GM19025 (cell line): Measurements from ENCODE around the gene FURIN.

Source experiments
- ATAC-seq: cut with Tn5 transposase; IDR thresholded peaks from one replicate; pipeline ENCODE4 v1.9.1; 2021; ENCODE audit warnings: mild to moderate bottlenecking, low read depth, moderate library complexity; ENCODE audit not compliant: unreplicated experiment

The FURIN gene

GRCh38 chr15:90881978-90882721 lies 13.8 kb downstream of the FURIN start:
- ATAC-seq: no peak

- no peak for ATAC-seq
These were observed 14.6 kb downstream of the FURIN start for GRCh38 chr15:90882781-90883525.

- ATAC-seq: no peak
These were observed 15.2 kb downstream of the FURIN start for GRCh38 chr15:90883526-90883975.

GRCh38 chr15:90883976-90884718 lies 15.8 kb downstream of the FURIN start, which contains the start of gene FES:
Gene FES (plus strand): TSS chr15:90884504. CDS start chr15:90885046, 542 bp downstream.
- no peak for ATAC-seq

GRCh38 chr15:90884719-90885431 lies 16.5 kb downstream of the FURIN start:
- ATAC-seq: no peak

- ATAC-seq: no peak
These were observed 17.3 kb downstream of the FURIN start for GRCh38 chr15:90885432-90886290.

GRCh38 chr15:90886291-90886614 lies 17.9 kb downstream of the FURIN start:
- ATAC-seq: no peak

- ATAC-seq: no peak
These were observed 18.7 kb downstream of the FURIN start for GRCh38 chr15:90887037-90887481.

GRCh38 chr15:90889313-90889730 lies 20.9 kb downstream of the FURIN start:
- ATAC-seq: no peak

- ATAC-seq: no peak
These were observed 21.5 kb downstream of the FURIN start for GRCh38 chr15:90889736-90890456.

GRCh38 chr15:90890839-90891238 lies 22.5 kb downstream of the FURIN start:
- ATAC-seq: no peak

GRCh38 chr15:90891346-90891949 lies 23.1 kb downstream of the FURIN start:
- ATAC-seq: no peak

GRCh38 chr15:90892023-90892422 lies 23.6 kb downstream of the FURIN start:
- no peak for ATAC-seq

GRCh38 chr15:90892498-90893174 lies 24.2 kb downstream of the FURIN start:
- no peak for ATAC-seq

- no peak for ATAC-seq
These were observed 25.0 kb downstream of the FURIN start for GRCh38 chr15:90893175-90894090.

- no peak for ATAC-seq
These were observed 27.3 kb downstream of the FURIN start for GRCh38 chr15:90895571-90896117.
